ENCODE results near the gene COBLL1.

- TF ChIP-seq CTCF (IDR thresholded peaks at IDR 0.05; ENCODE audit: borderline replicate concordance, extremely low read depth, low read length, poor library complexity, severe bottlenecking) (no peak), EZH2 (IDR thresholded peaks at IDR 0.05; ENCODE audit: borderline replicate concordance, low read depth, low read length, severe bottlenecking) (no peak)
Observed at GRCh38 chr2:164792316-164793170, 49.1 kb downstream of the COBLL1 start.

Data from DND-41 (cell line).